Measurements from ENCODE around the gene NOL3. TPM values are rescaled to one million over a fixed set of nuclear protein-coding genes. Genes with fewer than 3 reads are reported as not detected.

NOL3 gene
- total RNA-seq, 1 experiment from 2014 or later = 49.8 TPM

- Mint-ChIP-seq H3K4me1 (ENCODE audit: insufficient read depth, unreplicated experiment) (peaks cover 12% of the 10 kb centered on the region), H3K27me3 (ENCODE audit: insufficient read depth, unreplicated experiment) (no peaks in the 10 kb centered on the region), H3K9me3 (ENCODE audit: unreplicated experiment) (no peaks in the 10 kb centered on the region), H3K4me3 (ENCODE audit: unreplicated experiment) (peak overlapping the region; percentile 84), H3K36me3 (ENCODE audit: insufficient read depth, unreplicated experiment) (peaks cover 13% of the 10 kb centered on the region), H3K27ac (ENCODE audit: low read depth, unreplicated experiment) (no peak overlapping the region)
- intact Hi-C loops (cut with micrococcal nuclease) = no loop called here
- BruUV-seq (replicated peaks) = TSS peak; percentile 21
- DNase-seq (ENCODE audit: unreplicated experiment) = no peak
- CTCF ChIA-PET = interaction anchor here (0.7 to 5.1 kb wide), 10 partner anchors 11 to 221 kb away, joined by 3 to 29 read pairs (median 4); partner anchors contain the start of gene TMEM208
- no peak for TF ChIP-seq CTCF (IDR thresholded peaks at IDR 0.05; ENCODE audit: unreplicated experiment)
- POLR2A ChIA-PET = interaction anchor here (0.6 to 4.6 kb wide), 8 partner anchors 9 to 174 kb away, joined by 3 to 94 read pairs (median 5); partner anchors contain the start of genes NOL3 and TMEM208
Measured at GRCh38 chr16:67157892-67158635, 12.3 kb upstream of the NOL3 start.

DNA sequence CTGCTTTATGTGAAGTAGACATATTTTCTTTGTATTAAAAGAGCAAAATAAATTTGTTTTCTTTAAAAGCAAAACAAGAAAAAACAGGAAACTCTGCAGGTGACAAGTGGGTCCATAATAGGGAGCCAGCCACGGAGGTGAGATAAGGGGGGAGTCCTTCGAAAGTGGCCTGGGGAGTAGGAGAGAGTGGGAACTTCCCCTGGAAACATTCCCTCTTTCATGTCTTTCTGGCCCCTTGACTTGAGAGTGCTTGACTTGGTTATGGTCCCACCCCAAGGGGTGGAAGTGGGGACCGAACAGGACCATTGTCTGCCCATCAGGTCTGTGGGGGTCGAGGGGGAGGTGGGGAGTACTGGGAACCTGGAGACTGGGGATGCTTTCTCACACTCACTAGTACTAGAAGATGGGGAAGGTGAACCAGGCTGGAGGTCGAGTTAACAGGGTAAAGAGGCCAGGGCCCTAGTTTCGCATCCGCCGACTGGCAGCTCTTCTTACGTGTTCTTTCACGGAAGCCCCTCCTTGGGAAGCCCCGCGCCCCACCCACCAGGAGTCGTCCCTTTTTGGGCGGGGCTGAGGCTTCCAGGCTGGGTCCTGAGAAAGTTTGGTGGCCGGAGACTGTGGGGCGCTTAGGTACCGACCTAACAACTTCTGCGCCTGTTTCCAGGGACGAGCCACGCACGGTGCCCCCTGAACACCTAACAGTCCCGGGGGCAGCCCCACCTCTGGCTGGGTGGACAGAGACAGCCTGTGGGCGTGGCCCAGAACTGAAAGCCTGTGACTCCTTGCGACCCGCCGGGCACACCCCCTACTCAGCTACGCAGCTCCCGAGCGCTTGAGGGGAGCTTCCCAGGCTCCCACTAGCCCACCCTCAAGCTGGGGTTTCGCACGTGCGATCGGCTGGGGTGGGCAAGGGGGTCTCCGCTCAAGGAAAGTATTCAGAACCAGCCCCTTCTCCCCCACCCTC lies 11.4 kb upstream of the NOL3 start:
- TF ChIP-seq CTCF (IDR thresholded peaks at IDR 0.05; ENCODE audit: unreplicated experiment) = no peak
- intact Hi-C loops (cut with micrococcal nuclease) = no loop called here
- H3K9me3 Mint-ChIP-seq (ENCODE audit: unreplicated experiment) = no peaks in the 10 kb centered on the region
- ChIA-PET POLR2A (interaction anchor here (0.7 to 4.6 kb wide), 12 partner anchors 10 to 205 kb away, joined by 3 to 94 read pairs (median 4); partner anchors contain the start of genes E2F4, MATCAP1, NOL3 and PHAF1), CTCF (interaction anchor here (0.6 to 5.1 kb wide), 13 partner anchors 11 to 760 kb away, joined by 3 to 29 read pairs (median 3); partner anchors contain the start of gene NOL3)
- H3K4me1 Mint-ChIP-seq (ENCODE audit: insufficient read depth, unreplicated experiment) = peaks cover 9% of the 10 kb centered on the region
- BruUV-seq (replicated peaks) = no TSS peak
- H3K4me3 Mint-ChIP-seq (ENCODE audit: unreplicated experiment) = peak overlapping the region; percentile 84
- H3K36me3 Mint-ChIP-seq (ENCODE audit: insufficient read depth, unreplicated experiment) = peaks cover 12% of the 10 kb centered on the region
- no peaks in the 10 kb centered on the region for H3K27me3 Mint-ChIP-seq (ENCODE audit: insufficient read depth, unreplicated experiment)
- H3K27ac Mint-ChIP-seq (ENCODE audit: low read depth, unreplicated experiment) = no peak overlapping the region
- DNase-seq (ENCODE audit: unreplicated experiment) = peak; percentile 42

- no peak for TF ChIP-seq CTCF (IDR thresholded peaks at IDR 0.05; ENCODE audit: unreplicated experiment)
- H3K27ac Mint-ChIP-seq (ENCODE audit: low read depth, unreplicated experiment) = no peak overlapping the region
- peaks cover 12% of the 10 kb centered on the region for H3K36me3 Mint-ChIP-seq (ENCODE audit: insufficient read depth, unreplicated experiment)
- POLR2A ChIA-PET = interaction anchor here (1.1 to 4.6 kb wide), 6 partner anchors 9 to 165 kb away, joined by 3 to 94 read pairs (median 4); partner anchors contain the start of gene NOL3
- BruUV-seq (replicated peaks) = no TSS peak
- H3K27me3 Mint-ChIP-seq (ENCODE audit: insufficient read depth, unreplicated experiment) = no peaks in the 10 kb centered on the region
- intact Hi-C loops (cut with micrococcal nuclease) = loop anchor here (1.0 kb wide), 1 partner anchor 9 kb away; the partner anchor contains the start of gene NOL3
- CTCF ChIA-PET = interaction anchor here (0.6 to 2.7 kb wide), 5 partner anchors 13 to 28 kb away, joined by 3 to 10 read pairs (median 3); partner anchors contain the start of gene EXOC3L1
- H3K4me3 Mint-ChIP-seq (ENCODE audit: unreplicated experiment) = peak overlapping the region; percentile 29
- no peaks in the 10 kb centered on the region for H3K9me3 Mint-ChIP-seq (ENCODE audit: unreplicated experiment)
- no peak for DNase-seq (ENCODE audit: unreplicated experiment)
- peaks cover 9% of the 10 kb centered on the region for H3K4me1 Mint-ChIP-seq (ENCODE audit: insufficient read depth, unreplicated experiment)
Measured at GRCh38 chr16:67161595-67162058, 8.7 kb upstream of the NOL3 start.
